ENCODE data around the gene SLC39A5.

DNA sequence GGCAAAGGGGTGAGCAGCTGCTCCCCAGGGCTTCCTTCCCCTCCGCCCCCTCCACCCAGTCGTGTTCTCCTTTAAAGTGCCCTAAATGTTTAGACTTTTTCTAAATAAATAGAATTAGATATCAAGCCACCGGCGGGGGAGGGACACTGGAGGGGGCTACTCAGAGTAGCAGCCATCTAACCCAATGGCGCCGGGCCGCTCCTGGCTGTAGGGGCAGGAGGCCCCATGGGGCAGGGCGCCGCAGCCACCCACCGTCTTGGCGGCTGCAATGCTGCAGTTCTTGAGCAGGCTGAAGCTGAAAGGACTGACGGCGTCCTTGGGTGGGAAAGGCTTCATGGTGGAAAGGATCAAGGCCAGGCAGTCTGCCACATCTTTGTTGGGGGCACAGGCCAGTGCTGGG, 13.1 kb downstream of the SLC39A5 start:
- TF ChIP-seq, protein P1, sequence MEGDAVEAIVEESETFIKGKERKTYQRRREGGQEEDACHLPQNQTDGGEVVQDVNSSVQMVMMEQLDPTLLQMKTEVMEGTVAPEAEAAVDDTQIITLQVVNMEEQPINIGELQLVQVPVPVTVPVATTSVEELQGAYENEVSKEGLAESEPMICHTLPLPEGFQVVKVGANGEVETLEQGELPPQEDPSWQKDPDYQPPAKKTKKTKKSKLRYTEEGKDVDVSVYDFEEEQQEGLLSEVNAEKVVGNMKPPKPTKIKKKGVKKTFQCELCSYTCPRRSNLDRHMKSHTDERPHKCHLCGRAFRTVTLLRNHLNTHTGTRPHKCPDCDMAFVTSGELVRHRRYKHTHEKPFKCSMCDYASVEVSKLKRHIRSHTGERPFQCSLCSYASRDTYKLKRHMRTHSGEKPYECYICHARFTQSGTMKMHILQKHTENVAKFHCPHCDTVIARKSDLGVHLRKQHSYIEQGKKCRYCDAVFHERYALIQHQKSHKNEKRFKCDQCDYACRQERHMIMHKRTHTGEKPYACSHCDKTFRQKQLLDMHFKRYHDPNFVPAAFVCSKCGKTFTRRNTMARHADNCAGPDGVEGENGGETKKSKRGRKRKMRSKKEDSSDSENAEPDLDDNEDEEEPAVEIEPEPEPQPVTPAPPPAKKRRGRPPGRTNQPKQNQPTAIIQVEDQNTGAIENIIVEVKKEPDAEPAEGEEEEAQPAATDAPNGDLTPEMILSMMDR (IDR thresholded peaks at IDR 0.05) = no peak
- TF ChIP-seq POLR2A (IDR thresholded peaks at IDR 0.05) = no peak
